PC-3 (cell line): Measurements from ENCODE around the gene MCM3. TPM values are rescaled to one million over a fixed set of nuclear protein-coding genes. Genes with fewer than 3 reads are reported as not detected.

Source experiments
- ATAC-seq: fragments of 200-7000 bp; cut with Tn5 transposase; 2 replicates; pipeline ENCODE4 v1.9.1; 2020; ENCODE audit warnings: mild to moderate bottlenecking, moderate library complexity
- BruUV-seq: library from RNA; stranded (reverse); fragments of 400-500 nt; replicated peaks from 2 replicates; lab custom pipeline; 2021; lab: Mats Ljungman, UMichigan
- CTCF ChIA-PET: fragments of 300-600 bp; sonication (Branson Sonifier 250); formaldehyde crosslinking; loops from one replicate; lab custom pipeline; 2022; ENCODE audit warnings: antibody characterized with exemption; lab: Charles Lee
- POLR2A ChIA-PET: fragments of 300-600 bp; sonication (Branson Sonifier 250); formaldehyde crosslinking; loops from one replicate; lab custom pipeline; 2022; ENCODE audit warnings: antibody characterized with exemption; ENCODE audit not compliant: unreplicated experiment; lab: Charles Lee
- DNase-seq: peaks from one replicate; pipeline ENCODE4 v3.0.0-alpha.2; 2015
- H2AFZ ChIP-seq: fragments of 300-600 bp; sonication (generic); 2 replicates; pipeline ENCODE4 v1.6.0; 2016; ENCODE audit warnings: antibody characterized with exemption, low read length
- H3F3A ChIP-seq: fragments of 300-600 bp; sonication (generic); one replicate; pipeline ENCODE4 v1.6.0; 2017; ENCODE audit warnings: antibody characterized with exemption, low read length, control low read depth, mild to moderate bottlenecking; ENCODE audit not compliant: unreplicated experiment
- H3K27ac ChIP-seq: fragments of 300-600 bp; sonication (generic); 2 replicates; pipeline ENCODE4 v1.5.1; 2016; ENCODE audit warnings: mild to moderate bottlenecking, low read length
- H3K27me3 ChIP-seq: fragments of 300-600 bp; sonication (generic); 2 replicates; pipeline ENCODE4 v1.6.1; 2016; ENCODE audit warnings: low read length, mixed read lengths
- H3K36me3 ChIP-seq: fragments of 300-600 bp; sonication (generic); 2 replicates; pipeline ENCODE4 v1.6.1; 2016; ENCODE audit warnings: low read depth, mixed run types, low read length, mixed read lengths
- H3K4me1 ChIP-seq: fragments of 300-600 bp; sonication (generic); 2 replicates; pipeline ENCODE4 v1.5.1; 2016; ENCODE audit warnings: low read length; ENCODE audit not compliant: insufficient read depth
- H3K4me2 ChIP-seq: fragments of 300-600 bp; sonication (generic); 2 replicates; pipeline ENCODE4 v1.6.0; 2016; ENCODE audit warnings: low read length
- H3K4me3 ChIP-seq: fragments of 300-600 bp; sonication (generic); 2 replicates; pipeline ENCODE4 v1.5.1; 2016; ENCODE audit warnings: mild to moderate bottlenecking, low read length, mixed read lengths
- H3K79me2 ChIP-seq: fragments of 300-600 bp; sonication (generic); 2 replicates; pipeline ENCODE4 v1.6.1; 2017; ENCODE audit warnings: low read length, mixed read lengths
- H3K9ac ChIP-seq: fragments of 300-600 bp; sonication (generic); 2 replicates; pipeline ENCODE4 v1.6.0; 2016; ENCODE audit warnings: mild to moderate bottlenecking, low read length
- H3K9me2 ChIP-seq: fragments of 300-600 bp; sonication (generic); replicated peaks from 2 replicates; pipeline ENCODE4 v1.6.1; 2016; ENCODE audit warnings: mixed run types, low read length, mixed read lengths
- H3K9me3 ChIP-seq: fragments of 300-600 bp; sonication (generic); 2 replicates; pipeline ENCODE4 v1.6.1; 2016; ENCODE audit warnings: low read length, mixed read lengths
- H4K20me1 ChIP-seq: fragments of 300-600 bp; sonication (generic); 2 replicates; pipeline ENCODE4 v1.6.1; 2016; ENCODE audit warnings: low read length, mixed read lengths
- EZH2 ChIP-seq: fragments of 300-600 bp; sonication (generic); IDR thresholded peaks from one replicate; pipeline ENCODE4 v1.6.1; 2017; ENCODE audit warnings: antibody characterized with exemption, mild to moderate bottlenecking, low read length; ENCODE audit not compliant: unreplicated experiment
- EZH2phosphoT487 ChIP-seq: fragments of 300-600 bp; sonication (generic); IDR thresholded peaks from 2 replicates; pipeline ENCODE4 v1.6.1; 2018; ENCODE audit warnings: mild to moderate bottlenecking, antibody characterized with exemption, low read length, borderline replicate concordance
- intact Hi-C: fragments of 100-400 bp; cut with micrococcal nuclease; formaldehyde crosslinking; loops from 2 replicates; pipeline ENCODE4 v1.9.0; 2023
- total RNA-seq: library from RNA; depleted of rRNA; stranded (reverse); fragments of >200 nt; gene quantifications from 2 replicates; pipeline ENCODE4 v1.2.3, GENCODE V29; 2014
- TF ChIP-seq, protein P1 (sequence below): fragments of 300-600 bp; sonication (generic); conservative IDR thresholded peaks from 2 replicates; pipeline ENCODE4 v1.5.1; 2017; ENCODE audit warnings: antibody characterized with exemption, low read depth, mild to moderate bottlenecking, low read length

The MCM3 gene
- total RNA-seq, 1 experiment from 2014 or later = 201 TPM

DNA sequence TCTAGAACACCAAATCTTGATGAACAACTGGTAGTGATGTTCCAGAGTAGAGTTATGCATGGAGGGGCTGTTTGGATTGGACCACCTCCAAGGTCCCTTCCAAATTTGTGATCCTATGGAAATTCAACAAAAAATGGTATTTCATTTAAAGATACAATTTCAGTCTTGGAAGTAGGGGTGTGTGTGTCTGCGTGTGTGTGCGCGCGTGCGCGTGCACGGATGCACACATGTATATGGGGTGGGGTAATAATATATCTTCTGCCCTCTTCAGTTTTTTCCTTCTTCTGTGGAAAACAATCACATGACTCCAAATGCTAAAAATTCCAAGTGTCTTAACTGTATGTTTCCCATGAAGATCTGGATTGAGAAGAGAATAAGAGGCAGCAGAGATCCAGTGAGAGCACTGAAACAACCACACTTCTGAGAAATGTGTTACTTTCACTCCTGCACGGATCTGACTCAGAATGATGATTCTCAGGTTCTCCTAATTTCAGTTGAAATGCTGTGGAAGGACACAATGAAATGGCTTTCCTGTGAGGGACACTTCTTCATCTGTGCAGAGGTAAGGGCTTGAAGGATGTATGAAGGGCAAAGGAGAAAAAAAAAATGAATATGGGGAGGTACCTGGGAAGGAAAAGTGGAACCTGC, 29.7 kb downstream of the MCM3 start:
- CTCF ChIA-PET = no interaction called here
- H3F3A ChIP-seq = no peaks in the 10 kb centered on the region
- POLR2A ChIA-PET = no interaction called here
- intact Hi-C loops = no loop called here
- H3K4me2 ChIP-seq = no peak overlapping the region
- no peaks in the 10 kb centered on the region for H3K9me3 ChIP-seq
- H2AFZ ChIP-seq = no peak overlapping the region
- H3K36me3 ChIP-seq = no peaks in the 10 kb centered on the region
- no peaks in the 10 kb centered on the region for H3K79me2 ChIP-seq
- no peak for ATAC-seq
- no peak overlapping the region for H3K9ac ChIP-seq
- no peak overlapping the region for H3K4me3 ChIP-seq
- BruUV-seq = no TSS peak
- no peaks in the 10 kb centered on the region for H3K4me1 ChIP-seq
- peaks cover 32% of the 10 kb centered on the region for H3K27me3 ChIP-seq
- no peak for DNase-seq
- TF ChIP-seq EZH2 (no peak), EZH2phosphoT487 (no peak)
- TF ChIP-seq, protein P1, sequence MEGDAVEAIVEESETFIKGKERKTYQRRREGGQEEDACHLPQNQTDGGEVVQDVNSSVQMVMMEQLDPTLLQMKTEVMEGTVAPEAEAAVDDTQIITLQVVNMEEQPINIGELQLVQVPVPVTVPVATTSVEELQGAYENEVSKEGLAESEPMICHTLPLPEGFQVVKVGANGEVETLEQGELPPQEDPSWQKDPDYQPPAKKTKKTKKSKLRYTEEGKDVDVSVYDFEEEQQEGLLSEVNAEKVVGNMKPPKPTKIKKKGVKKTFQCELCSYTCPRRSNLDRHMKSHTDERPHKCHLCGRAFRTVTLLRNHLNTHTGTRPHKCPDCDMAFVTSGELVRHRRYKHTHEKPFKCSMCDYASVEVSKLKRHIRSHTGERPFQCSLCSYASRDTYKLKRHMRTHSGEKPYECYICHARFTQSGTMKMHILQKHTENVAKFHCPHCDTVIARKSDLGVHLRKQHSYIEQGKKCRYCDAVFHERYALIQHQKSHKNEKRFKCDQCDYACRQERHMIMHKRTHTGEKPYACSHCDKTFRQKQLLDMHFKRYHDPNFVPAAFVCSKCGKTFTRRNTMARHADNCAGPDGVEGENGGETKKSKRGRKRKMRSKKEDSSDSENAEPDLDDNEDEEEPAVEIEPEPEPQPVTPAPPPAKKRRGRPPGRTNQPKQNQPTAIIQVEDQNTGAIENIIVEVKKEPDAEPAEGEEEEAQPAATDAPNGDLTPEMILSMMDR = no peak
- H3K27ac ChIP-seq = no peak overlapping the region
- no peaks in the 10 kb centered on the region for H4K20me1 ChIP-seq
- H3K9me2 ChIP-seq = no peaks in the 10 kb centered on the region

DNA sequence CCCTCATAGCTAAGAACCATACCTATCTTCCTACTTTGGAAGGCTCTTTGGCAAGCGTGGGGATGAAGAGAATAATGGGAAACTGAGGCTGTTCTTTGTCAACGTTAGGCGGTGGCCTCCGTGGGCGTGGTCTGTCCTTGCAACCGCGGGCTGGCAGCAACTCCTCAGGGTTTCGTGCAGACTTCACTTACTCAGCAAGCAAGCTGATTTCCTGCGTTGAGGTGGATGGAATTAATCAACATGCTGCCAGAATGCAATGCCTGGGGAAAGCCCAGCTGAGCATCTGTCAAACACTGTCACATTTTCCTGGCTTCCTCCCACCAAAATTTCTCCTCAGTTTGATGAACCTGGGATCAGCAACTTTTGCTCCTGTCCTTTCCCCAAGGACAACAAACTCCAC, 31.0 kb downstream of the MCM3 start:
- Histone ChIP-seq H3K79me2 (no peaks in the 10 kb centered on the region), H3K36me3 (no peaks in the 10 kb centered on the region), H4K20me1 (no peaks in the 10 kb centered on the region), H3K4me3 (no peak overlapping the region), H3K9me2 (no peaks in the 10 kb centered on the region), H3K9ac (no peak overlapping the region), H2AFZ (no peak overlapping the region), H3K4me1 (no peaks in the 10 kb centered on the region), H3K27ac (no peak overlapping the region), H3K4me2 (no peak overlapping the region), H3K9me3 (no peaks in the 10 kb centered on the region), H3F3A (no peaks in the 10 kb centered on the region), H3K27me3 (peaks cover 43% of the 10 kb centered on the region)
- POLR2A ChIA-PET = no interaction called here
- BruUV-seq = no TSS peak
- ATAC-seq = no peak
- TF ChIP-seq EZH2phosphoT487 (no peak), EZH2 (no peak)
- TF ChIP-seq, protein P1 = no peak
- CTCF ChIA-PET = no interaction called here
- no peak for DNase-seq
- intact Hi-C loops = no loop called here

DNA sequence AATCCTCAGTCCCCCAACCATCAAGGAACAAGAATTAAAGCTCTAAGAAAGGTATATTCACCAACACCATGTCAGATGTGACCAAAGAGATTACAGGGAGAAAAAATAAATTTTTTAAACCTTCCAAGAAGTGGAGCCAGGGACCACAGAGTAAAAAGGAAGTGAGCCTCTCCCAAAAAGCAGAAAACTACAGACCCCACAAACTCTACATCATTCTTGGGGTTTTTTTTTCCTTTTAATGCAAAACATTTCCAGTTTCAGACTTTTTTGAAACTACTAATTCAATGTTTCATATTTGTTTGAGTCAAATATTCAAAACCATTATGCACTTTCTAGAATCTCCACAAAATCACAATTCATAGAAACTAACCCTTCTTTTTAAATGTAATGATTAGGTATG, 33.4 kb downstream of the MCM3 start:
- Histone ChIP-seq H3K36me3 (no peaks in the 10 kb centered on the region), H3K9me3 (no peaks in the 10 kb centered on the region), H3K4me3 (no peak overlapping the region), H3K9ac (no peak overlapping the region), H2AFZ (no peak overlapping the region), H4K20me1 (no peaks in the 10 kb centered on the region), H3K27ac (no peak overlapping the region), H3K4me1 (no peaks in the 10 kb centered on the region), H3K79me2 (no peaks in the 10 kb centered on the region), H3K27me3 (peaks cover 58% of the 10 kb centered on the region), H3F3A (no peaks in the 10 kb centered on the region), H3K9me2 (no peaks in the 10 kb centered on the region), H3K4me2 (no peak overlapping the region)
- ATAC-seq = no peak
- DNase-seq = no peak
- POLR2A ChIA-PET = no interaction called here
- intact Hi-C loops = no loop called here
- CTCF ChIA-PET = no interaction called here
- TF ChIP-seq EZH2phosphoT487 = no peak
- no peak for TF ChIP-seq EZH2
- TF ChIP-seq, protein P1 = no peak
- no TSS peak for BruUV-seq
